Ovary (tissue), 9 donors: ENCODE data around the gene S100PBP. TPM values are rescaled to one million over a fixed set of nuclear protein-coding genes. Genes with fewer than 3 reads are reported as not detected.
A peak's percentile ranks its signal among the peaks of the same experiment; 100 is the strongest.

Experiments used
- DNase-seq, 5 donors: peaks; one replicate each; pipeline ENCODE4 v3.0.0-alpha.2; 2019 to 2020
- H3K27ac ChIP-seq, 2 donors: fragments of 200-600 bp; one replicate each; pipeline versions ENCODE4 v1.5.1 to v1.8.0; 2019 to 2022
- H3K27me3 ChIP-seq: fragments of 200-600 bp; one replicate; pipeline ENCODE4 v1.8.0; 2022
- H3K36me3 ChIP-seq: fragments of 200-600 bp; sonication (generic); one replicate; pipeline ENCODE4 v1.5.1; 2019
- H3K4me1 ChIP-seq: one replicate; pipeline ENCODE4 v1.8.1; 2013; ENCODE audit warnings: mild to moderate bottlenecking, moderate library complexity; ENCODE audit not compliant: insufficient read depth
- H3K4me3 ChIP-seq: fragments of 200-600 bp; sonication (generic); one replicate; pipeline ENCODE4 v1.5.1; 2017
- H3K9me3 ChIP-seq, 2 donors: fragments of 200-600 bp in 1 of 2; sonication (generic) in 1 of 2; one replicate each; pipeline versions ENCODE4 v1.5.1 to v1.8.1; 2013 to 2019; ENCODE audit warnings: mild to moderate bottlenecking in 1 of 2, moderate library complexity in 1 of 2
- EP300 ChIP-seq: sonication (generic); formaldehyde crosslinking; IDR thresholded peaks from one replicate; pipeline ENCODE4 v1.6.1; 2017; ENCODE audit warnings: antibody characterized with exemption
- POLR2A ChIP-seq: fragments of 450-650 bp; IDR thresholded peaks from one replicate; pipeline ENCODE4 v1.6.1; 2017; ENCODE audit warnings: antibody characterized with exemption, mild to moderate bottlenecking, moderate library complexity
- WGBS, 3 donors: extraction: QIAGEN DNeasy Blood & Tissue Kit in 1 of 3; methylation state at CpG; one replicate each; pipeline versions ENCODE4 v1.1.5 to v1.1.7; 2013 to 2017; 5-methylcytosine and 5-hydroxymethylcytosine counted together
- intact Hi-C, 4 donors: fragments of 100-400 bp; cut with DNase I; formaldehyde crosslinking; loops; one replicate each; pipeline versions ENCODE4 v1.11.0 to v1.15.1; 2022 to 2023
- polyA plus RNA-seq, 2 donors: library from polyadenylated mRNA; stranded (reverse); fragments of 200-250 nt in 1 of 2; fragments of 350-450 nt in 1 of 2; fragmentation: Illumina TruSeq in 1 of 2; extraction: RNeasy Lipid Tissue Mini Kit (QIAGEN cat#74804) in 1 of 2; gene quantifications; one replicate each; pipeline ENCODE4 v1.2.3, GENCODE V29; 2013 to 2014
- total RNA-seq, 7 donors: library from RNA; depleted of rRNA in 2 of 7; stranded (reverse); fragments of >200 nt in 2 of 7; fragmentation: NEBNext Ultra II Directional in 3 of 7; extraction: Animal tissue kit (Norgen Biotek cat#: 25700) in 3 of 7; gene quantifications; one replicate each; pipeline versions ENCODE4 v1.1.0 to v1.2.4, GENCODE V29; 2016 to 2023
- TF ChIP-seq, protein P1 (sequence below), 3 donors: fragments of 450-650 bp in 2 of 3; fragments of 200-600 bp in 1 of 3; IDR thresholded peaks; one replicate each; pipeline versions ENCODE4 v1.5.1 to v1.8.0; 2016 to 2022; ENCODE audit warnings: antibody characterized with exemption in 3 of 3, mild to moderate bottlenecking in 1 of 3
- donor health status: DM: no; HTN: no; CAD: no; lungs with moderate emphysema.
- donor health status: DM: no; HTN: no; CAD: no.
- donor health status: Bipolar disorder and iron deficiency.
- donor health status: DM: yes; HTN: yes; CAD: no.
- donor health status: DM: no; HTN: no; CAD: no.
- donor health status: DM: yes; HTN: yes; CAD: no.

S100PBP gene
- total and polyA plus RNA-seq, 9 donors = 18.1 to 64.2 (median 42.6) TPM

GRCh38 chr1:32868085-32868484 is 50.6 kb downstream of the S100PBP start:
- H3K4me3 ChIP-seq = no peak overlapping the region
- H3K27ac ChIP-seq = no peak overlapping the region
- TF ChIP-seq POLR2A (no peak), EP300 (no peak)
- TF ChIP-seq, protein P1, sequence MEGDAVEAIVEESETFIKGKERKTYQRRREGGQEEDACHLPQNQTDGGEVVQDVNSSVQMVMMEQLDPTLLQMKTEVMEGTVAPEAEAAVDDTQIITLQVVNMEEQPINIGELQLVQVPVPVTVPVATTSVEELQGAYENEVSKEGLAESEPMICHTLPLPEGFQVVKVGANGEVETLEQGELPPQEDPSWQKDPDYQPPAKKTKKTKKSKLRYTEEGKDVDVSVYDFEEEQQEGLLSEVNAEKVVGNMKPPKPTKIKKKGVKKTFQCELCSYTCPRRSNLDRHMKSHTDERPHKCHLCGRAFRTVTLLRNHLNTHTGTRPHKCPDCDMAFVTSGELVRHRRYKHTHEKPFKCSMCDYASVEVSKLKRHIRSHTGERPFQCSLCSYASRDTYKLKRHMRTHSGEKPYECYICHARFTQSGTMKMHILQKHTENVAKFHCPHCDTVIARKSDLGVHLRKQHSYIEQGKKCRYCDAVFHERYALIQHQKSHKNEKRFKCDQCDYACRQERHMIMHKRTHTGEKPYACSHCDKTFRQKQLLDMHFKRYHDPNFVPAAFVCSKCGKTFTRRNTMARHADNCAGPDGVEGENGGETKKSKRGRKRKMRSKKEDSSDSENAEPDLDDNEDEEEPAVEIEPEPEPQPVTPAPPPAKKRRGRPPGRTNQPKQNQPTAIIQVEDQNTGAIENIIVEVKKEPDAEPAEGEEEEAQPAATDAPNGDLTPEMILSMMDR (IDR thresholded peaks at IDR 0.05) = no peak
- peaks cover 6% of the 10 kb centered on the region for H3K4me1 ChIP-seq
- no peaks in the 10 kb centered on the region for H3K27me3 ChIP-seq
- no peaks in the 10 kb centered on the region for H3K36me3 ChIP-seq
- no peaks in the 10 kb centered on the region for H3K9me3 ChIP-seq
- intact Hi-C loops = no loop called here
- no peak for DNase-seq
- 90% methylated on average over 13 of the region's 13 CpGs for WGBS, 3 donors

DNA sequence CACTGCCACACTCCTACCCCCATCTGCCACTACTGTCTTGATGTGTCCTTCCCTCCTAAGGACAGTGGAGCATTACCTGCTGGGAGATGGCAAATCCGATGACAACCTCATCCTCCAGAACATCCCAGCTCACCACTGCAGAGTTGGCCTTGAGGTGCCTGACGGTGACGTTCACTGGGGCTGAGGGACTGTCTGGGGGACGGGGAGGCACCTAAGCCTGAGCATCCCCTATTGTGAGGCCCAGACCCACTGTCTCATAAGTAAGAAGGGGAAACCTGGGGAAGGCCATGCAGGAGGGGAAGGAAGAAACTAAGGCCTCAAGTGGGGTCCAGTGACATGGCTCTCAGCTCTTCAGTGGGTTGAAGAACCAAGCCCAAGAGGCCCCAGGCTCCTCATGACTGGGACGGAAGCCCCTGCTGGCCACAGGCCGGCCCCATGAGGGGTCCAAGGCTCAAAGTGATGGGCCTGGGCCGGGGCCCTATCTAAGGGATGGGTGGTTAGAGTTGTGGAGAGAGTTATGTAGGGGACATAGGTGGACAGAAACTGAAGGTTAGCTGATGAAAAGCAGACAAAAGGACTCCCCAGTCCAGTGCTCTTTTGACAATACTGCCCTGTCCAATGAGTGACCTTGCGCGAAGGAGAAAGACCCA is 51.5 kb downstream of the S100PBP start:
- Histone ChIP-seq H3K27ac (no peak overlapping the region), H3K27me3 (no peaks in the 10 kb centered on the region), H3K4me3 (no peak overlapping the region), H3K9me3 (no peaks in the 10 kb centered on the region), H3K36me3 (no peaks in the 10 kb centered on the region), H3K4me1 (peaks cover 6% of the 10 kb centered on the region)
- WGBS, 3 donors = 91 to 94% (median 94%) methylated on average over 9 of the region's 9 CpGs
- no peak for DNase-seq
- intact Hi-C loops = no loop called here
- TF ChIP-seq, protein P1 (IDR thresholded peaks at IDR 0.05) = no peak
- TF ChIP-seq POLR2A (no peak), EP300 (no peak)

GRCh38 chr1:32869923-32870614 is 52.6 kb downstream of the S100PBP start:
- Histone ChIP-seq H3K4me1 (peaks cover 4% of the 10 kb centered on the region), H3K4me3 (peak overlapping the region; percentile 26), H3K9me3 (no peaks in the 10 kb centered on the region), H3K36me3 (no peaks in the 10 kb centered on the region), H3K27ac (no peak overlapping the region), H3K27me3 (no peaks in the 10 kb centered on the region)
- intact Hi-C loops = loop anchor here in 1 of 4 donors (5.0 kb wide), 2 partner anchors 98 to 158 kb away; no protein-coding TSS in a partner anchor
- TF ChIP-seq POLR2A (no peak), EP300 (no peak)
- TF ChIP-seq, protein P1 (IDR thresholded peaks at IDR 0.05) = no peak
- 46 to 62% (median 54%) methylated on average over 15 to 16 of the region's 16 CpGs for WGBS, 3 donors
- DNase-seq = no peak

DNA sequence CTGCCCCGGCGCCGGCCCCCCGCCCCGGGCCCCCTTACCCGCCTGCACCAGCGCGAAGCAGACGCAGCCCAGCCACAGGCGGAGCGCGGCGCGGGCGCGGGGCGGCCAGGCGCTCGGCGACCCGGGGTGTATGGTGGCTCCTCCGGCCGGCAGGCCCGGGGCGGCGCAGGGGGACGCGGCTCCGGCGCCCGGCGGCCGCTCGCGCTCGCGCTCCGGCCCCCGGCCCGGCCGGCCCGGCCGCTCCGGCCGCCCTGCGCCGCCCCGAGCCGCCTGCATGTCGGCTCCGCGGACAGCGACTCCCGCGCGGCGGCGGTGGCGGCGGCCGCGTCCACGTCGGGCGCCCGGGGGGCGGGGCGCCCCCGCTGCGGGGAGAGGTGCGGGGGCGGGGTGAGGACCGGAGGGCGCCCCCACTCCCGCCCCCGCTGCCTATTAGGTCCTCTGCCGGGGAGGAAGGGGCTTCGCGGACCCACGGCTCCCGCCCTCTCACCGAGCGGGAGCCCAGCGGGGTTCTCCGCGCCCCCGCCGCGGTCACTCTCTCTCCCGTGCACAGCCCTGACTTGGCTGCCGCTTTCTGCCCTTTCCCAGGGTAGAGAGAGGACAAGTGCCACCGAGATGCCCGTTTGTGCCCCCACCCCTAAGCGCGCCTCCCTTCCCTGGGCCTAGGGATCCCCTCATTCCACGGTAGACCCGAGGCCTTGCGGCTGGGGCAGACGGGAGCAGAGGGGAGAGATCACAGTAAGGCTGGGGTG is 53.3 kb downstream of the S100PBP start, which contains the start of gene FNDC5:
Gene FNDC5 (minus strand): TSS at position 298 of the 749 bp plus-strand sequence.
- no peaks in the 10 kb centered on the region for H3K27me3 ChIP-seq
- H3K4me3 ChIP-seq = peak within 1 kb of the TSS; percentile 37
- H3K9me3 ChIP-seq = no peaks in the 10 kb centered on the region
- peaks cover 4% of the 10 kb centered on the region for H3K4me1 ChIP-seq
- WGBS, 3 donors = 1 to 3% (median 2%) methylated on average over 29 to 89 of the region's 99 CpGs
- DNase-seq = peak; percentile 51 to 79 (median 56)
- H3K27ac ChIP-seq = peak within 1 kb of the TSS in 1 of 2 donors; percentile 5
- no peak for TF ChIP-seq EP300
- TF ChIP-seq, protein P1 (IDR thresholded peaks at IDR 0.05) = no peak
- TF ChIP-seq POLR2A = no peak
- no peaks in the 10 kb centered on the region for H3K36me3 ChIP-seq
- intact Hi-C loops = loop anchor here in 1 of 4 donors (5.0 kb wide), 2 partner anchors 98 to 158 kb away; no protein-coding TSS in a partner anchor
